Brain microvascular endothelial cell (primary cell): ENCODE measurements around the gene ZNF638.
A peak's percentile ranks its signal among the peaks of the same experiment; 100 is the strongest.

Source experiments
- DNase-seq: peaks from one replicate; pipeline ENCODE4 v3.0.0-alpha.2; 2020
- H3K27ac ChIP-seq: fragments of 250-450 bp; sonication (Bioruptor Pico); 2 replicates; pipeline ENCODE4 v1.5.1; 2020; ENCODE audit warnings: mild to moderate bottlenecking, moderate library complexity
- H3K27me3 ChIP-seq: fragments of 250-450 bp; sonication (Bioruptor Pico); replicated peaks from 2 replicates; pipeline ENCODE4 v1.5.1; 2020; ENCODE audit warnings: mild to moderate bottlenecking
- H3K36me3 ChIP-seq: fragments of 250-450 bp; sonication (Bioruptor Pico); replicated peaks from 2 replicates; pipeline ENCODE4 v1.5.1; 2020; ENCODE audit warnings: mild to moderate bottlenecking
- H3K4me3 ChIP-seq: 2 replicates; pipeline ENCODE4 v1.5.1; 2011; ENCODE audit warnings: low read depth, mild to moderate bottlenecking, control low read depth, low read length, moderate library complexity
- CTCF ChIP-seq: IDR thresholded peaks from 2 replicates; pipeline ENCODE4 v1.5.1; 2011; ENCODE audit warnings: low read depth, mild to moderate bottlenecking, moderate library complexity, low read length, control low read depth, inconsistent platforms; ENCODE audit errors: missing control alignments
- in situ Hi-C: cut with HindIII; loops from 2 replicates; pipeline ENCODE4 v1.10.0; 2017; ENCODE audit warnings: low sequenced_read_pairs, low pct_ligation_motif_present

The ZNF638 gene

GRCh38 chr2:71385012-71385411, 53.4 kb downstream of the ZNF638 start:
- DNase-seq, result peak; percentile 63
- Histone ChIP-seq H3K4me3 (no peak overlapping the region), H3K36me3 (peaks cover 32% of the 10 kb centered on the region), H3K27ac (no peak overlapping the region), H3K27me3 (no peaks in the 10 kb centered on the region)
- no peak for TF ChIP-seq CTCF
- in situ Hi-C loops, result no loop called here

GRCh38 chr2:71388214-71388613, 56.6 kb downstream of the ZNF638 start:
- in situ Hi-C loops, result no loop called here
- no peak for TF ChIP-seq CTCF
- H3K4me3 ChIP-seq, result no peak overlapping the region
- peaks cover 33% of the 10 kb centered on the region for H3K36me3 ChIP-seq
- no peaks in the 10 kb centered on the region for H3K27me3 ChIP-seq
- H3K27ac ChIP-seq, result no peak overlapping the region
- no peak for DNase-seq

GRCh38 chr2:71389384-71390072, 57.9 kb downstream of the ZNF638 start:
- DNase-seq, result no peak
- no peak for TF ChIP-seq CTCF
- in situ Hi-C loops, result no loop called here
- H3K36me3 ChIP-seq, result peaks cover 40% of the 10 kb centered on the region
- H3K27me3 ChIP-seq, result no peaks in the 10 kb centered on the region
- no peak overlapping the region for H3K27ac ChIP-seq
- H3K4me3 ChIP-seq, result no peak overlapping the region

GRCh38 chr2:71393216-71393615, 61.6 kb downstream of the ZNF638 start:
- H3K36me3 ChIP-seq, result peaks cover 42% of the 10 kb centered on the region
- in situ Hi-C loops, result no loop called here
- no peak for TF ChIP-seq CTCF
- H3K27me3 ChIP-seq, result no peaks in the 10 kb centered on the region
- no peak for DNase-seq
- no peak overlapping the region for H3K27ac ChIP-seq
- H3K4me3 ChIP-seq, result no peak overlapping the region

GRCh38 chr2:71395471-71395870, 63.9 kb downstream of the ZNF638 start:
- no peak overlapping the region for H3K4me3 ChIP-seq
- H3K27ac ChIP-seq, result no peak overlapping the region
- TF ChIP-seq CTCF, result no peak
- DNase-seq, result no peak
- in situ Hi-C loops, result no loop called here
- H3K27me3 ChIP-seq, result no peaks in the 10 kb centered on the region
- peaks cover 27% of the 10 kb centered on the region for H3K36me3 ChIP-seq

GRCh38 chr2:71402427-71402826, 70.8 kb downstream of the ZNF638 start:
- Histone ChIP-seq H3K27ac (no peak overlapping the region), H3K4me3 (no peak overlapping the region), H3K36me3 (peaks cover 21% of the 10 kb centered on the region), H3K27me3 (no peaks in the 10 kb centered on the region)
- in situ Hi-C loops, result no loop called here
- no peak for TF ChIP-seq CTCF
- no peak for DNase-seq
